Activated naive CD4-positive, alpha-beta T cell treated with anti-CD3 and anti-CD28 coated beads, Interleukin-2, amount 50 U/mL, for 16 hours (primary cell): ENCODE results near the gene TSPOAP1.

Experiments used
- DNase-seq: peaks from one replicate; pipeline ENCODE4 v3.0.0-alpha.2; 2020

Gene TSPOAP1

GRCh38 chr17:58301504-58302150 is 27.0 kb downstream of the TSPOAP1 start:
- no peak for DNase-seq

- no peak for DNase-seq
These were observed 28.3 kb downstream of the TSPOAP1 start for GRCh38 chr17:58300336-58300735.

- no peak for DNase-seq
These were observed 34.6 kb downstream of the TSPOAP1 start for GRCh38 chr17:58294034-58294433.

- no peak for DNase-seq
These were observed 37.3 kb downstream of the TSPOAP1 start for GRCh38 chr17:58291246-58291645.

- no peak for DNase-seq
These were observed 38.7 kb downstream of the TSPOAP1 start for GRCh38 chr17:58289869-58290268.

- DNase-seq, result no peak
These were observed 43.2 kb downstream of the TSPOAP1 start for GRCh38 chr17:58285422-58285810.

- no peak for DNase-seq
These were observed 43.8 kb downstream of the TSPOAP1 start for GRCh38 chr17:58284613-58285421.

GRCh38 chr17:58283674-58284612 is 44.7 kb downstream of the TSPOAP1 start:
- DNase-seq, result no peak

GRCh38 chr17:58282442-58282841 is 46.2 kb downstream of the TSPOAP1 start:
- no peak for DNase-seq

GRCh38 chr17:58281511-58282011 is 47.0 kb downstream of the TSPOAP1 start:
- no peak for DNase-seq

GRCh38 chr17:58280480-58281217 is 47.9 kb downstream of the TSPOAP1 start, which contains the start of gene MPO:
TSS of gene MPO (minus strand) at chr17:58280935. CDS start at chr17:58280758, 177 bp downstream.
- DNase-seq, result no peak

- no peak for DNase-seq
These were observed 48.7 kb downstream of the TSPOAP1 start for GRCh38 chr17:58279736-58280479.

GRCh38 chr17:58279016-58279711 is 49.4 kb downstream of the TSPOAP1 start:
- no peak for DNase-seq

- no peak for DNase-seq
These were observed 50.0 kb downstream of the TSPOAP1 start for GRCh38 chr17:58278661-58279015.

- DNase-seq, result no peak
These were observed 50.6 kb downstream of the TSPOAP1 start for GRCh38 chr17:58277802-58278595.

- DNase-seq, result no peak
These were observed 51.3 kb downstream of the TSPOAP1 start for GRCh38 chr17:58277107-58277801.

- no peak for DNase-seq
These were observed 52.2 kb downstream of the TSPOAP1 start for GRCh38 chr17:58276423-58276822.

GRCh38 chr17:58275417-58275816 is 53.2 kb downstream of the TSPOAP1 start:
- no peak for DNase-seq

GRCh38 chr17:58273453-58274104 is 55.0 kb downstream of the TSPOAP1 start:
- DNase-seq, result no peak
